Stimulated activated CD4-positive, alpha-beta T cell treated with anti-CD3 and anti-CD28 coated beads, TNF-alpha, amount 100 ng/mL, for 4 hours (primary cell): ENCODE results near the gene NKPD1.
A peak's percentile ranks its signal among the peaks of the same experiment; 100 is the strongest.

Experiments
- DNase-seq, 3 experiments: peaks; one replicate each; pipeline ENCODE4 v3.0.0-alpha.2; 2020; ENCODE audit warnings: low read depth in 3 of 3

Gene NKPD1

DNA sequence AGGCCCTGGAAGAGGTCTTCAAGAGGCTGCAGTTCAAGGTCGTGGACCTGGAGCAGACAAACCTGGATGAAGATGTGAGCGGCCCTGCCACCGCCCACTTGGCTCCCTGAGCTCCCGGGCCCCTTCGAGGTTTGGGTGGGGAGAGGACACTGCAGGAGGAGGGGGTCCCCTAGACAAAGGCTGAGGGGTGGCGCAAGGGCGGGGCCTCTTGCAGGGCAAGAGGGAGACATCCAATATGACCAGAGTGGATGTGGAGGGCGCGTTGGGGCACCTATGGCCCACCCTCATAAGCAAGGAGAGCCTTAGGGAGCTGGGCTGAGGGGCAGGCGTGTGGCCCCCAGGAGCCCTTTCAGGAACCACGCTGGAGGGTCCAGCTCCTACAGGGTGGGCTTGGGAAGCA lies 20.2 kb downstream of the NKPD1 start:
- no peak for DNase-seq

- DNase-seq, result no peak
Measured at GRCh38 chr19:45140144-45140503, 20.7 kb downstream of the NKPD1 start.

- no peak for DNase-seq
Measured at GRCh38 chr19:45139286-45140143, 21.3 kb downstream of the NKPD1 start.

GRCh38 chr19:45138303-45138751 lies 22.5 kb downstream of the NKPD1 start:
- DNase-seq, result no peak

DNA sequence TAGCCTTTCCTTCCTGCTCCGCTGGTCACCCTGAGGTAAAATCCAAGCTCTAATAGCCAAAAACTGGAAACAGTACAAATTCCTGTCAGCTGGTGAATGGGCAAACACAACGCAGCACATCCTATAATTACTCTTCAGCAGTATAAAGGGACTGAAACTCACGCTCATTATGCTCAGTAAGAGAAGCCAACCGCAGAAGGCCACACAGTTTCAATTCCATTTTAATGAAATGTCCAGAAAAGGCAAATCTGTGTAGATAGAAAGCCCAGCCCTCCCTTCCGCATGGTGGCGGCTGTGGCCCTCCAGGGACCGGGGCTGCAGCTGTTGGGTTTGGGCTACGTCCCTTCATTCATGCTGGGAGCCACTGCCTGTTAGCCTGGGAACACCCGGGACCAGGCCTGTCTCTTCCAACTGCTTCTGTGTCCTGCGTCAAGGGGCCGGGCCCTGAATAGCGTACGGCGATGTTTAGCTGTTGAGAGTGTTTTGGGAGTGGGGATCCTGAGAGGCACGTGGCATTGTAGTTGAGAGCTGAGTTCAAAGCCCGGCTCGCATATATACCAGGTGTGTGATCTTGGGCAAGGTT lies 23.5 kb downstream of the NKPD1 start:
- DNase-seq, result no peak

GRCh38 chr19:45136507-45137178 lies 24.1 kb downstream of the NKPD1 start:
- no peak for DNase-seq

DNA sequence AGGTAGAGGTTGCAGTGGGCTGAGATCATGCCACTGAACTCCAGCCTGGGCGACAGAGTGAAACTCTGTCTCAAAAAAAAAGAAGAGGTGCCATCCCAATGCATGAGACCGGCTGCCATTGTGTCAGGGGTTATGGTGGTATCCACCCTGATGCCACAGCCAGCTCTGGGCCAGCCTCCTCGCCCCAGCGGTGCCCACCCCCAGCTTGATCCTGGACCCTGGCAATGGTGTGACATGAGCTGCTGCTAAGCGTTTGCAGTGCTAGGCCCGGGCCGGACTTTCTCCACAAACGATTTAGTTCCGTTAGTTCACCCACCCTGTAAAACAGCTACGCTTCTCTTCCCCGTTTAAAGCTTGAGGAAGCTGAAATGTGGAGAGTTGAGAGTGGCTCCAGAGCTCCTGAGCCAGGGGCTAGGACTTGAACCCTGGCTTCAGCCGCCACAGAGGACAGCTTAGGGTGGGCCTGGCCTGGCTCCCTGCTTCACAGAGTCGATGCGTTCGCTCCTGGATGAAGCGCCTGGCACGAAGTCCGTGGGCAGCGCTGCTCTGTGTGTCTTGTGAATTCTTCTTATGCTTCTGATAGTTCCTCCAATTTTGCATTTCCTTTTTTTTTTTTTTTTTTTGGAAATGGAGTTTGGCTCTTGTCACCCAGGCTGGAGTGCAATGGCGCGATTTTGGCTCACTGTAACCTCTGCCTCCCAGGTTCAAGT lies 25.5 kb downstream of the NKPD1 start:
- DNase-seq, result no peak

GRCh38 chr19:45133661-45134060 lies 27.1 kb downstream of the NKPD1 start:
- DNase-seq, result no peak

DNA sequence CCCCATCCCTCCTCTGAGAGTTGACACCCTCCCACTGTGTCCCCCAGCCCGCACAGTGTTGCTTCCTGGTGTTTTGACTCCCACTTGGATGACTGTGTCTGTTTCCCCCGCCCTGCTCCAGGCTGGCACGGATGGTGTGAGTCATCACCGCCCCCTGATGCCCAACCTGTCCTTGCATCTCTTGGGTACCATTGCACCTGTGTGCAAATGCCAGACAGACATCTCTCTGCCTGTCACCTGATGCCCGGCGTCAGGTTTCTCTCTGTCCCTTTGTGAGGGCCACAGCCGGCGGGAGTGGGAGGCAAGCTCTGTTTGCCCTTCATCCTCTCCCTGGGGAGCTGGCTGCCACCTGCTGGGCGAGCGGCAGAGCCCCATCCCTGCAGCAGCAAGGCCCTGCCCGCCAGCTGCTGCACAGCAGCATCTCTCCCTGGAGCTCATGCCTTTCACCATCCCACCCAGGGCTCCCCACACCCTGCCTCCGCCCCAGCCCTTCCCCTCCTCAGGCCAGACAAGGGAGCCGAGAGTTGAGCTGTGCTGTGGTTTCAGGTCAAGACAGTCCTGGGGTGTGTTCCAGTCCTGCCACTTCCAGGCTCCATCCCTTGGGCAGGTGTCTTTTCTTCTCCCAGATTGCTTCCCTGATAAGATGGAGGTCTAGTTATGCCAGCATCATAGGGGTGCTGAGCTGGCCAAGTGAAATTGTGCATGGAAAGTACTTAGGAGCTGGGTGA lies 29.7 kb downstream of the NKPD1 start:
- no peak for DNase-seq

GRCh38 chr19:45130236-45130635 lies 30.5 kb downstream of the NKPD1 start:
- no peak for DNase-seq

GRCh38 chr19:45128806-45129205 lies 32.0 kb downstream of the NKPD1 start:
- no peak for DNase-seq

GRCh38 chr19:45128146-45128545 lies 32.6 kb downstream of the NKPD1 start:
- no peak for DNase-seq

- no peak for DNase-seq
Measured at GRCh38 chr19:45126654-45127053, 34.1 kb downstream of the NKPD1 start.

- DNase-seq, result peak; percentile 35 to 49 (median 38)
Measured at GRCh38 chr19:45125975-45126493, 34.7 kb downstream of the NKPD1 start.

- DNase-seq, result no peak
Measured at GRCh38 chr19:45125360-45125759, 35.4 kb downstream of the NKPD1 start.

- no peak for DNase-seq
Measured at GRCh38 chr19:45124021-45124420, 36.8 kb downstream of the NKPD1 start.

DNA sequence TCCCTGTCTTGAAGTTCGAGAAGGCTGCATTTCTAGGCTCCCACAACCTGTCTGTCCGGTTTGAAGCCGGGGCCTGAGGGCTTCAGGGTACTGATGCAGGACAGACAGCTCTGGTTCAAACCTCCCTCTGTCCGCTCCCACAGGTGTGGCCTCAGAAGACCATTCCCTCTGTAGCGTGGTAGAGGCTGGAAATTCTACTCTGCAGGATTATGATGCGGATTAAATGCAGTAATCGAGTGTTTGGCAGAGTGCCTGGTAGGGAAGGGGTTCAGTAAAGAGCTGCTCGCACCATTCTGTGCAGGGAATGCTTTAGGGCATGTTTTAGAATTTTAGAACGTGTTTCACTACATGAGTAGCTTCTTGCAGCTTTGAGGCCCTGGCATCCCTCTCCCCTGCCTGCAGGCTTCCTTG lies 37.3 kb downstream of the NKPD1 start:
- DNase-seq, result no peak

GRCh38 chr19:45122832-45123231 lies 38.0 kb downstream of the NKPD1 start:
- DNase-seq, result no peak

DNA sequence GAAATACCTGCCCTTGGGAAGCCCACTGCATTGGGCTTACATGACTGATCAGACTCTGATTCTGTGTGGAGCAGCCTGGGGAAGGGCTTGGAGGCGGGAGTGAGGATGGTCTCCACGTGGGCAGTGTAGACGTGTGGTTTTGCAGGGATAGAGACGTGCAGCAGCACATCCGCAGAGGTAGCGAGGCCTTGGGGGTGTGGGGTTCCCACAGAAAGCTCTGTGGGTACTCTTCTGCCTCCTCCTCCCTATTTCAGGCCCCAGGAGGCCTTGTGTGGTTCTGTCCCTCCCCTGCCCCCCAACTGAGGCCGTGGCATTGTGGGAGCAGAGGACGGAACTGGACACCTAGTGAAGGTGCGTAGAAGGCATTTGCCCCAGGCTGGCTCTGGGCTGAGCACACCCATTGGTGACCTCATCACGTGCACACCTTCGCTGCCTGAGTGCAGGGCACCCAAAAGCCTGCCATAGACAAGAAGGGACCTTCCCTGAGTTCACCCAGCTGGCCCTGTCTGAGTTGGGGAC lies 38.9 kb downstream of the NKPD1 start:
- DNase-seq, result no peak

GRCh38 chr19:45119582-45119981 lies 41.2 kb downstream of the NKPD1 start:
- DNase-seq, result no peak
